Stimulated activated CD8-positive, alpha-beta memory T cell treated with anti-CD3 and anti-CD28 coated beads, Interleukin-7, amount 100 ng/mL, for 48 hours (primary cell): Measurements from ENCODE around the gene PHYHIPL.

Source experiments
- DNase-seq, 2 donors: peaks; one replicate each; pipeline ENCODE4 v3.0.0-alpha.2; 2020; ENCODE audit warnings: low read depth in 1 of 2; ENCODE audit errors: extremely low read depth in 1 of 2

PHYHIPL gene

GRCh38 chr10:59176241-59177030 lies at the start of gene PHYHIPL:
PHYHIPL (plus strand) TSS chr10:59176643; CDS start chr10:59176854, 211 bp downstream.
- no peak for DNase-seq

DNA sequence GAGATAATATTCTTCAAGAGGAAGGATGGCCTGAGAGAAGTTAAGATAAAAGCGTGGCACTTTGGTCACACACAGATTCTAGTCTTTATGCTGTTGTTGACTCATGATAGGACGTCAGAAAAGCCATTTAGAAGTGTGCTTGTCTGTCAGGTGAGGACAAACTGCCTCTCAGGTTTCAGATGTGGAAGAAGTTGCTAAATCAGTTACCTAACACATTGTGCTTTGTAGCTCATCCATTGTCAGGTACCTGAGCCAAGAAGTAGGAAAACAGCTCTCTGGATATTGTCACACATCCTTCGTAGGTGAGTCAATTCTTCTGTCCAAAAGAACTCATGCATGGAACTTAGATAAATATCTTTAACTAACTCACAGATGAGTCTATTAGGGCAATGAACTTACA lies 49.5 kb upstream of the PHYHIPL start:
- DNase-seq: no peak

- DNase-seq: no peak
These were observed 48.5 kb upstream of the PHYHIPL start for GRCh38 chr10:59127991-59128390.

DNA sequence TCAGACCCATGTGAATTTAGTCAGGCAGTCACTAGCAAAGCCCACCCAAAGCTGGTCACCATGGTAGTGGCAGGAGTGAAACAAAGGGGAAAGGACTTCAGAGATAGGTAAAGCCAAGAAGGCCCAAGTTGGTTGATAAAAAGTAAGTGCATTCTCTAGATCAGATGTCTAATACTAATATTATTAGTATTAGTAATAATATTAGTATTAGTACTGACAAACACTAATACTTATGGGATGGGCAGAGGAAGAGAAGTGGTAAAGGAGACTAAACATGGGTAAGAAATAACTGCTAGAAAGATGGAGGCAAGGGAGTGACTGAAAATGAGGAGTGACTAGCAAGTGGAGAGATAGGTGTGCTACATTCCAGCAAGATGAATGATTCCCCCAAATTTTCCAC lies 46.6 kb upstream of the PHYHIPL start:
- DNase-seq: no peak

DNA sequence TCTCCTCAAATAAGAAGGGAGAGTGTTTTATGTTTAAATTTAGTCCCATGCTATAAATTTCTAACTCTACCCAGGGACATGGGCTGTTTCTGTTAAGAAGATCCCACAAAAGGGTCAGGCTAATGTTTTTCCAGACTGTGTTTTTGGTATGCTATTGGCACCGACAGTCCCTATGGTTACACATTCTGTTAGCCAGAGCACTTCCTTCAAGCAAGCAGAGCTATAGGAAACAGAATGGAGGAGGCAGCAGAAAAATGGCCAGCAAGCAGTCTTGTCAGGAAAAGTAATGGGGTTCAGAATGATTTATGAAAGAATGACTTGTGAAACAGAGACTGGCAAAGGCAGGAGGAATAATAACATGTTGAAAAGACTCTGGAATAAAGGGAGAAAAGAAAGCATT lies 44.8 kb upstream of the PHYHIPL start:
- no peak for DNase-seq

DNA sequence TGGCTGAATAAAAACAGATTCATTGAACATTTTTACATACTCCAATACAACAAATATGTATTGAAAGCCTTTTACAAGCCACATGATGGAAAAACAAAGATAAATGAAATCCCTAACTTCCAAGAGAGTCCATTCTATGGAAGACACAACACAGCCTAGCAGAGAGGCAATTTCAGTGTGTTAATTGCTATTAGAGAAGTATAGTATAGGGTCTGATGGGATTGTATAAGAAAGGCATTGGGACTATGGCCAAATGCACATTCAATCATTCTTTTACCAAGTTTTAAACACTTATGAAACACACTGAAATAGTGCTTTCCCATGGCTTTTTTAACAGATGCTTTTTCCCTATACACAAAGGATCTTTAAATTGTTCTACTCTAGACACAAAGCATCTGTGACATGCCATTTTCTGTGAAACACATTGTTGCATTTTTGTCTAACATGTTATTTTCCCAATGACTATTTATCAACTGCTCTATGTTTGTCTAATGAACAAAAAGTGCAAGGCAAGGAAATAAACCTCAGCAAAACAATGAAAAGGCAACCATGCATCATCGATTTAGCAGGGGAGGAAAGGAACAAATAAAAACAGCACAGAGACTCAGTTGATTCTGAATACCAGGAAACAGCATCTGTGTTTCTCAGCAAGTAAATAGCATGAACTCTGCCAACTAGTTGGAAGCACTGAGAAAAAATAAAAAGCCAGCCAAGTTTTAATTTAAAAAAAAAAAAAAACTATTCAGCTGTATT lies 42.4 kb upstream of the PHYHIPL start:
- no peak for DNase-seq

DNA sequence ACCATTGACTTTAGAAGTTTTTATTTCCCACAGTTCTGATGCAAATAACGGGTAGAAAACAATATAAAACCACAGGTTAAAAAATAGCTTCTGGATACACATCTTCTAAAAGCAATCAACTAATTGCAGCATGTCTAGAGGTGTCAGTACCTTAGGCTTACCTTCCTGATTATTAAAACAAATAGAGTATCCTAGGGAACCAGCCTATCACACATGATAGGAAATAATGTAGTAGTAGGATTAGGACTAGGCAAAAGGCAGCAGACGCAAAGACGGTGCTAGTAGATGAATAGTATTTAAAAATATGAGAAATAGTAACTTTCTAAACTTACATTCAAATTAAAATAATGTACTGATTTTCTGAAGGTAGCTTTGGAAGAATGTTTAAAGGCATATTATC lies 41.7 kb upstream of the PHYHIPL start:
- no peak for DNase-seq

DNA sequence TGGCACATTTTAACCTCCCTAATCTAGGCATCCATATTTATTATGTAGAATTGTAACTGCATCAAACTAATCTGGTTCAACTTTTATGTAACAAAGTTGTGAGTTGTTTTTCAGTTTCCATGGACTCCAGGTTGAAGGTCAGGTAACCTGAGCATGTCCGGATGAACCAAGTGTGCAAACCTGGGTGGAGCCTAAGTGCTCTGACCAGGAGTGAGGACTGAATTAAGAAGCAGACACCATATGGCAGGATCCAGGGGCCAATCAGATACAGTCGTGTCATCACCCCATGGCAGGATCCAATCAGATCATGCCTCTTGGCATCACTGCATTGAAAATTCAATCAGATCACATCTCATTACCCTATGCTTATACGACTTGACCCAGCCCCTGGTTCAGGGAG lies 41.2 kb upstream of the PHYHIPL start:
- DNase-seq: no peak

GRCh38 chr10:59138052-59138451 lies 38.4 kb upstream of the PHYHIPL start:
- no peak for DNase-seq

DNA sequence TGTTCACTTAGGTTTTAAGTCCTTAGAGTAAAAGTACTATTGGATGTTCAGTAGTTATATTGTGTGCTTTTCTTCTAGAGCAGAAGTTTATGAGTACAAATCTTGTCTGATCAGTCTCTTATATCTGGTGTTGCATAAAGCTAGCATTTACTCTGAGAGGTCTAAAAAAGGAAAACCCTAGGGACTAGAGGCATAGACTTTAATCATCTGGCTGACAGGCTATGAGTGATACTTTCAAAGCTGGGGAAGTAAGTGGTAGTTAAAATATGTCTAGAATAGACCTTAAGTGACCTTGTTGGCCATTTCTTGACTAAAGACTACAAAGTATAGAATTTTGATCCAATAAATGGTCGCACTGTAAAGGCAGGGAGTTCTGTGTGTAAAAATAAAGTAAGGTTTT lies 32.9 kb upstream of the PHYHIPL start:
- DNase-seq: no peak

DNA sequence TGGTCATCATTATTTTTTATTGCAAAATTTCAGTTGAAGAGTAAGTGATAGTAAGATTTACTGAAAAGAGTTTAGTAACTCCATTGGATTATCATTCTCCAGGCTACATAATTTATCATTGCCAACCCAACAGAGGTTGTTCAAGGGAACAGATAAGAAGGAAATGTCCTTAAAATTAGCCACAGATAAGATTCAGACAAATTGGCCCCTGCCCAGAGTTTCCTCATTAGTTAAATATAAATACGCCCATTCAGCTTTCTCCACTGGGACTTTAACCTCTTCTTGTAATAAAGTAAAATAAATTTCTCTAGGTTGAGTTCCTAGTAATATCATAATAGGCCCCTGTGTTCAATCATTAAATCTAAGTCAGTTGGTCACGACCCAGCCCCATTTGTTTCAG lies 27.7 kb upstream of the PHYHIPL start:
- no peak for DNase-seq

DNA sequence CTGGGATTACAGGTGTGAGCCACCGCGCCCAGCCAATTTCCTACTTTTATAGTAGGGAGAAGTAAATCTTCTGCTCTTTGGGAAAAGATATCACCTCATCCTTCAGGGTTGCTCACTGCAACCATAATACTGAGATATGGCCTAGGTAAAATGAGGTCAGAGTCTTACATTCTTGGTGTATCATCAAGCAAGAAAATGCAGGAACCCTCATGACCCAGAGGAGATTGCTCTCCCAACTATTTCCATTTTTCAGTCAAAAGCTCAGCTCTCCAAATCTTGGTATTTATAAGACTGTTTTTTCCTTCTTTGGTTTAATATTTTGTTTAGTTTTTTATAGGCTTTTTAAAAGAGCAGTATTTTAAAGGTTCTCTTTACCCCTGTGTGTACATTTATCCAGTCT lies 20.9 kb upstream of the PHYHIPL start:
- no peak for DNase-seq

DNA sequence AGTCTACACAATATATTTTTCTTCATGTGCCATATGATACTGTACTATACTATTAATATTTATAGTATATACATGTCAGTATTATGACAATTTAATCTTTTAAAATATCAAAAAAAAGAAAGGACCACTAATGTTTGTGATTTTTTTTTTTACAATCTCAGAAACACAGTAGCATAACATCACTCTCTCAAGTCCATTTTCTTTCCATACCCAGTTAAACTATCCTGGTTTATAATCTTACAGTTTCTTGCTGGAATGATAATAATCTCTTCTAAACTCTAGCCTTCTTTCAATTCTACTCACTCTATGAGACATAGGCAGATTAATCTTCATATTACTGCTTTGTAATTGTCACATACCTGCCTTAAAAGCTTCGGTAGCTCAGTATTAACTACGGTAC lies 8.9 kb upstream of the PHYHIPL start:
- no peak for DNase-seq

- DNase-seq: no peak
These were observed 3.9 kb upstream of the PHYHIPL start for GRCh38 chr10:59172567-59172966.

- no peak for DNase-seq
These were observed 3.0 kb upstream of the PHYHIPL start for GRCh38 chr10:59173414-59173813.

DNA sequence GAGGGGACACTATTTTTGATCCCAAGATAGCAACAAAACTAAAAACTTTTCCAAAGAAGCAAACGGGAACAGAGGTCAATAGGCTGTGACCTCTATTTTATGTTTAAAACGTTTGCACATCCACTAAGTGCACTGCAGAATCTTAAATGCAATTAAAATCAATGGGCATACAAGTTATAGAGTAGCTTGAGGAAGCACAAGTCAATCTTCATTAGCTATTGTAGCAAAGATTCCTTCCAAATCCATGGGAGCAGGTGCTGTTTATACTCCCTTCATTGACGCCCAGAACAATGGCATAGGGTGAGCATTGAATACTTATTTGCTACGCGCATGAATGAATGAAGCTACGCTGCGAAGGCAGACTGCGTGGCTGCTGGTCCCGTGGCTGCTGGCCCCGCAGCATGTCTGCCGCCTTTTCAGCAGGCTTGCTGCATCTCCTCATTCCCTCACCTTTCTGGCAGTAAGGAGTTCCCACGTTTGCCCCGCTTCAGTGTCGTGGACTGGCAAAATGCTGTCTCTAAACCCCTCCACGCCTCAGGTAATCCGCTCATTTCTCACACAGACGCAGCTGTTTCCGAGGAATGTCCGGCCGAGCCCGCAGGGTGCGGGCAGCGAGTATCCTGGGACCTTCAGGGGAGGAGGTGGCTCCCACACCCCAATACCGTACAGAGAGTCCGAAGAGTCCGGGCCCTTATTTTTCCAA lies 754 bp upstream of the PHYHIPL start:
- no peak for DNase-seq

DNA sequence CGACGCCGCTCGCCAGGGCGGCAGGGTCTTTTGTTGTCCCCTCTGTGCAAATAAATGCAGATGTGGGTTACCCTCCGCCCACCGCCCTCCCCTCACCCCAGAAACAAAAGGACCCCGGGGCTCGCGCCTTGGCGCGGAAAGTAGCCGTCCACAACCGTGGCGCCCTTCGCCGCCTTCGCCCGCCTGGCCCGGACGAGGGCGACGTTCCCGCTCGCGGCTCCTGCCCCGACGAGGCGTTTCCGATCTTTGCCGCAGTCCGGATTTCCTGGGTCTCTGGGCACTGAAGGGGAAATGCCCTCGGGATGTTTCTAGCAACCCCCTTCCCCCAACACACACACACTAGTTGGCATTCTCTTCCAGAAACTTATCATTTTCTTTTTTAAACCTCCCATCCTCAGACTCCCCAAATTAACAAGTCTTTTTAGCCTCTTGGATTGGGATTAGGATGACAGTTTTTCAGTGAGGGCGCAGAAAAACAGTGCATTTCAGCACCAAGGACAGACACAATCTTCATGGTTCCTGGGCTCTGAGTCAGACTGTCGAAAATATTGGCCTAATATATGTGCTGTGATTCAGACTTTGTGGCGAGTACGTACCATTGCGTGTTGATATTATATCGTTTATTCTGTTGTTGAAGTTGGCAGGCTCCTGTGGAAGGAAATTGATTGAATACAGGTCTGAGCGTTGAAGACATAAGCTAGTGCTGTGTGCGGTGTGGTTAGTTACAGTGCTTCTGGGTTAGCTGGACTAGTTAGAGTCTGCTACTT lies 771 bp downstream of the PHYHIPL start:
- DNase-seq: no peak

GRCh38 chr10:59177836-59178235 lies 1.4 kb downstream of the PHYHIPL start:
- no peak for DNase-seq

GRCh38 chr10:59179068-59179467 lies 2.6 kb downstream of the PHYHIPL start:
- DNase-seq: no peak

DNA sequence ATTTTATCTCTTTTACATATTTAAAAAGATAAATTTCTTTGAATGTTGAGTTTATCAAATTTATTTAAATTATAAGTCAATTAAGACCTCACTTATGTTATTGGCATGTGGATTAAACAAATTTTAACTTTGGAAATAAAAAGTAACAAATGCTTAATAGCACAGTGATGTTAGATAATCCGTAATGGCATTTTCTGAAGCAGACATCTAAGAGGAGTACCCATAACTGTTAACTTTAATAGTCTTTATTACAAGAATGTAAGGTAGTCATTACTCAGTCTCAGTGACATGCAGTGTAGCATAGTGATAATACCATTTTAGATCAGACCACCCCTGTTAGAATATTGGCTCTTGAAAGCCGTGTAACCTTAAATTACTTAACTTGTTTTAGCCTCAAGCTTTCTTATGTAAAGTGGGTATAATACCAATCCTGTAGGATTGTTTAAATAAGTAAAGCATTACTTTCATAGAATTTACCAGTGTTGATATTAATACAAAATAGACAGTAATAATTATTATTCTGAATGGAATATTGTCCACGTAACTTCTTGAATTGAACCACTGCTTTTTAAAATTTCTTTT lies 4.3 kb downstream of the PHYHIPL start:
- no peak for DNase-seq

DNA sequence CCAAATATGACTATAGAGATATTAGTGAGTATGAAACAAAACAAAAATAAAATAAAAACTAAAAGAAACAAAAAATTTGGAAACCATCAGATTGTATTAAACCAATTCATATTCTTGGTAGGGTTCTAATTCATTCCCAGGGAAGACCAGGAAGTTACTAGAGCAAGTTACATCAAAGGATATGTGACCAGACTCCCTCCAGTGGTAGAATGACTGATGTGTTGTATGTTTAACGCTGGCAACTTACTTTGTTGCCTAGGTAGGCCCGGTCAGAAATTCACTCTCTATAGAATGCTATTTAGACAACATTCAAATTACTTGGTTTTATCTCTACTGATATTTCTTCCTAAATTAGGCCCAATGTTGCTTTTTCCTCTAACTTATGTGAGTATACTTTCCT lies 5.2 kb downstream of the PHYHIPL start:
- DNase-seq: no peak
